Stimulated activated CD8-positive, alpha-beta memory T cell treated with anti-CD3 and anti-CD28 coated beads, Interleukin-15, amount 100 ng/mL, for 1 hour (primary cell): ENCODE results near the gene SPACDR.
A peak's percentile ranks its signal among the peaks of the same experiment; 100 is the strongest.

Source experiments
- DNase-seq: peaks from one replicate; pipeline ENCODE4 v3.0.0-alpha.2; 2020; ENCODE audit warnings: low read depth

Gene SPACDR

GRCh38 chr7:100484673-100485045 lies 20.6 kb upstream of the SPACDR start:
- DNase-seq: no peak

GRCh38 chr7:100483722-100484672 lies 19.9 kb upstream of the SPACDR start, which contains the start of gene NYAP1:
Gene NYAP1 (plus strand): TSS chr7:100483927. CDS start chr7:100485312, 1,385 bp downstream.
- DNase-seq: no peak

DNA sequence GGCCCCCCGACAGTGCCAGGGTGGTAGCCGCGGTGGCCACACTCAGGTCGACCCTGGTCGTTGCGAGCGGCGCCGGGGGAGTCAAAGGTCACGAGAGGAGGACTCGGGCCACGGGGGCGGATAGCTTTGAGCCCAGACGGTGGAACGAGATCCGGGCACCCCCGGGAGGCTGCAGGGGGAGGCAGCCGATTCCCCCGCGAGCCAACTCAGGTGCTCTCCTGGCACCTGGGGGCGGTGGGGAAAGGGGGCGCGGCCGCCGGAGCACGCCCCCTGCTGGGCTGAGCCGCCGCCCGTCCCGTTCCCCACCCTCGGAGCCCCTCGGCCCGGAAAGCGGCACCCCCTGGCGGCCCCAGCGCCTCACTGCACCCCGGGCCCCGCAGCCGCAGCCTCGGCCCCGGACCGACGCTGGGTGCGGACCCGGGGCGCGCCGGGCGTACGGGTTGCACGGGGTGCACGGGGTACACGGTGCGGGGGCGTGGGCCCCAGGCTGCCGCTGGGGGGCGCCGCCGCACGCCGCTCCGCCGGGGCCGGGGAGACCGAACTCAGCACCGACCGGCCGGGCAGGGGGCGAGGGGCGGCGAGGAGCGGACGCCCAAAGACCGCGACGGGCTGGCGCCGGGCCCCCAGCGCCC lies 19.1 kb upstream of the SPACDR start:
- DNase-seq: peak; percentile 60

DNA sequence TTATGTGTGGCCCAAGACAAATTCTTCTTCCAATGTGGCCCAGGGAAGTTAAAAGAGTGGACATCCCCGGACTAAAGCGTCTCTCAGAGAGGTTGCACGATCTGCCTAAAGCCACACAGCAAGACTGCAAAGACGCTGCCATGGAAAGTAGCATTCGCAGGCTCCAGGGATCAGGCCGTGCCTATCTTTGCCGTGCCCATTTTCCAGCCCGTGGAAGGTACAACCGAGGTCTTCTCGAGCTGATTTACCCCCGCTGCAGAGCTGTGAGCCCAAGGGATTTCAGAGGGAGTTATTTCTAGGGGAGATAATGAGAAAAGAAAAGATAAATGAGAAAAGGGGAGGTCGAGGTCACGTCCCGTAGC lies 18.6 kb upstream of the SPACDR start:
- DNase-seq: no peak

DNA sequence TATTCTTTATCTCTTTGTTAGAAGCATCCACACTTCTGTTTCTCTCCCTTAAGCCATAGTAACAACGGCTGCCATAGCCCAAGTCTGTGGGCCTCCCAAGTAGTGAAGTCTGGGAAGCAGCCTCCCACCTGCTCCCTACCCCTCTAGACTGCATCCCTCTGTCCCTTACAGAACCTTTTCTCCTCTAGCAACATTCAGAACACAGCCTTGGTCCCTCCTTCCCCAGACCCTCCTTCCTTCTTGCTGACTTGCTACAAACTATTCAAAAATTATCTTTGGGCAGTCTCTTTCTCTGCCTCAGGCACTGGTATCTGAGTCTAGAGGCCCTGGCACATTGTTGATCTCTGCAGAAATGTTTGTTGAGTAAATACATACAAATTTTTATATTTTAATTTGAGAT lies 17.4 kb upstream of the SPACDR start:
- DNase-seq: no peak

DNA sequence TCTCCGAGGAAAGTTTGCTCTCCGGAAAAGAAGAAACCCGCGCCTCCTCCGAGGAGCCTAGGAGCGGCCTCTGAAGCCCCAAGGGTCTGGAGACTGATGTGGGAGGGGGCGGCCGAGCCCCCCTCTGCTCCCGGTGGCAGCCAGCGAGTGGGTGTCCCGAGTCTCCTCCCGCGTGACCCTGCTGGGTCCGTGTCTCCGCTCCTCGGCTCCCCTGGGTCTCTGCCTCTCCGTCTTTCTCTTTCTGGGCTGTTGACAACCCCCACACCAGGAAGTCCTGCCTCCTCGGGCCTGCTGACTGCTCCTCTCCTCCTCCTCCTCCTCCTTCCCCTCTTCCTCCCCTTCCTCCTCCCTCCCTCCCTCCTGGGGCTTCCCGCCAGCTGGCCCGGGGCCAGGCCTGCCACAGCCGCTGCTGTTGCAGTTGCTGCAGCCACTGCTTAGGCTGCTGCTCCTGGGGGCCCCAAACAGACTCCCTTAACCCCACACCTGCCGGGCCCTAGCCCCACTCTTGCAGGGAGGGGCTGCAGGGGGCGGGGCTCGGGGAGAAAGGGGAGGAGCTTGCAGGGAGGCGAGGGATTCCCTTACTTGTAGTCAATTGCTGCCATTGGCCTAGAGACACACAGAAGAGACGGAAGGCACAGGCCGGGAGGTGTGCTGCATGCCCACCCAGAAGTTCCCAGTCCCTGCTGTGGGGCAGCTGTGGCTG lies 15.0 kb upstream of the SPACDR start, which contains the start of gene TSC22D4:
TSC22D4 (minus strand) TSS at position 257 of the 703 bp plus-strand sequence. CDS start 1,176 bp downstream, outside the sequence.
- DNase-seq: peak; percentile 78

GRCh38 chr7:100477871-100478267 lies 13.8 kb upstream of the SPACDR start:
- DNase-seq: no peak

GRCh38 chr7:100476903-100477870 lies 13.1 kb upstream of the SPACDR start:
- DNase-seq: no peak

- DNase-seq: no peak
Observed at GRCh38 chr7:100476101-100476780, 12.2 kb upstream of the SPACDR start.

GRCh38 chr7:100475549-100475948 lies 11.5 kb upstream of the SPACDR start:
- no peak for DNase-seq

DNA sequence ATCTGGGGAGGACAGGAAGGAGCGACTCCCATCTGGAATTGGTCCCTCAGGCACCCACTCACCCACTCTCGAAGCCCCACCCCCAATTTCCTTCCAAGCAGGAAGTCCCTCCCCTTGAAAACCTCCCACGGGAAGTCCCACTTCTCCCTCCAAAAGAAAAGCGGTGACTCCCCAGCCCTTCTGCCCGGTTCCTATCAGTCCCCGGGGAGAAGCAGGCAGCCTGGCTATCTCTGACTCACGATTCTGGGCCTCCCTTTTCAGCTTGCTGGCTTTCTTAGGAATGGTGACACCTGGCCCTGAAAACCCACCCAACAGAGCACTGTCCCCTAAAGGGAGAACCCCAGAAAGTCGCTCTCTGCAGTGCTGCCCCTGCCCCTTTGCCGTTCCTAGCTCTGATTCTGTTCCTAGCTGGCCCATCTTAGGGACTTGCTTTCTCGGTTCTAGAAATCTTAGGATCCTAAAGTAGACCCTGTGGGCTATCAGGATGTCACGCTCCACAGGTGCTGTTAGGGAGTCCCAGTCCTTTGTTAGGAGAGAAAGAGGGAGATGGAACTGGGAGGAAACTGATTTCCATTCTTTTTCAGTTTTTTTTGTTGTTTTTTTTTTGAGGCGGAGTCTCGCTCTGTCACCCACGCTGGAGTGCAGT lies 8.9 kb upstream of the SPACDR start:
- DNase-seq: no peak

DNA sequence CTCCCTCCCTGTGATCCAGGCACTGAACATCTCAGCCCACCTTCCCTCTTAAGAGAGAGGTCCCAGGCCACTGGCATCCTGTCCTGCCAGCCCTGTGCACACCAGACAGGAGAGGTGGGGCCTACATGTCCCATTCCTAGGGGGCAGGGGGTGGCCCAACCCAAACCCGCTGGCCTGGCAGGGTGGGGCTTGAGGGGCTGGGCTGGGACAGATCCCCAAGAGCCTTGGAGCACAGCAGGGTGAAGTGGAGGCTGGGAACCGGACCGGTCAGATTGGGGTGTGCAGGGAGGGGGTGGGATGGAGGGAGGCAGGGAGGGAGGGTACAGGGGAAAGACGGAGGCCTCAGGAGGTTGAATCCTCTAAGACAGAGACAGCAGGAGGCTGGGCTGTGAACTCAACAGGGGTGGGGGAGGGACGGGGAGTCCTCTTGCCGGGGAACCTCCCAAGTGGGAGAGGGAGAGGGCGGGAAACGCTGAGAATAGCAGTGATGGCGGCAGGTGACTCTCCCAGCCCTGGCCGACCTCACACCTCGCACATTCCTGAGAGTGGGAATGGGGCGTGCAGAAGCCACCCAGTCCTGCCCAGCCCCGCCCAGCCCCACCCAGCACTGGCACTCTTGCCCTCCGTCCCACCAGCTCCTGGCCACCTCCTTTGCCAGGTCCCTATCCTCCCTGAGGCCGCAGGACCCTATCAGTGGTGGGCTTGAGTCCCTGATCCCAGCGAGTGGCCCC lies 8.2 kb upstream of the SPACDR start:
- no peak for DNase-seq

DNA sequence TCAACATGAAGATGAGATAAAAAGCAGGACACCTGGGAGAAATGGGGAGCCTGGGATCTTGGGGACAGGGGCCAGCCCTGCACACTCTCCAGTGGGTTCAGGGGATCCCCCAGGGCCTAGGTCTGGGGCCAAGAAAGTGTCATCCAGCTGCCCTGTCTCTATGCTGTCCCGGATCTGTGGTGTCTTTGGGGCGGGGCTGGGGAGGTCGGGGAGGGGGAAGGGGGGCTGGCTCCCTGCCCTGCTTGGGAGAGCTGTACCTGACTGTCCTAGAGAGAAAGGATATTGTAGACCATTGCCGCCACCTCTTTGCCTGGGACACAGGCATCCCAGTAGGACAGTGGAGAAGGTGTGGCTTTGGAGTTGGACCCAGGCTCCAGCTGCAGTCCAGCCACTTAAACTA lies 7.0 kb upstream of the SPACDR start:
- no peak for DNase-seq

DNA sequence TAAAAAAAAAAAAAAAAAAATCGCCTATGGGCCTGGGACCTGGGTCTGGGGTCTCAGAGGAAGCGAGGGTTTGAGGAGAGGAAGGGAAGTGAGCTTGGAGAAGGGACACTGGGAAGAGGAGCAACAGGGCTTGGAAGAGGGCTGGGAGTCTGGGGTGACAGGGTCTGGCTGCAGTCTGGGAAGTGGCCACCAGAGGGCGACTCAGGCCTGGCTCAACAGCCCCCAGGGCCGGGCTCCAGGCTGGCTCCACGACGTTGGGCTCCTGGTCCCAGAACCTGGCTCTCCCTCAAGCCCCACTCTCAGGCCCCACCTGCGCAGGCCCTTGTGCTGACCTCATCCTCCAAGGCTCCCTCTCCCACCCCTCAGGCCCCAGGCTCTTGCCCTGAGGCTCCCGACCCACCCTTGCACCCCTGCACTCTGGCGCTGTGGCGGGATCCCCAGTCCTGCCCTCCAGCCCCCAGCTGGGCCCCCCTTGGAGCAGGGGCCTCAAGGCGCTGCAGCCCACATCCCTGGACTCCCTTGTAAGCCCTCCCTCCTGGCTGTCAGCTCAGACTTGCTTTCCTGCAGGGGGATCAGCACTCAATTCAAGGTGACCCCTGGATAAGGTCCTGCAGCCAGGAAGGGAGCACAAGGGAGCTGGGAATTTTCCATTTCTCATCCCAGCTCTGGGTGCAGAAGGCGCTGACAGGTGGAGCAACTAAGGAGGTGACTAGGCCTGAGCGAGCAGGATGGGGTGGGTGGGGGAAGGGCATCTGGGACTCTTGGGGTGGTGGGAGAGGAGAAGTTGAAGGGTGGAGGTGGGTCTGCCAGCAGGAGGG lies 5.4 kb upstream of the SPACDR start:
- peak; percentile 77 for DNase-seq

DNA sequence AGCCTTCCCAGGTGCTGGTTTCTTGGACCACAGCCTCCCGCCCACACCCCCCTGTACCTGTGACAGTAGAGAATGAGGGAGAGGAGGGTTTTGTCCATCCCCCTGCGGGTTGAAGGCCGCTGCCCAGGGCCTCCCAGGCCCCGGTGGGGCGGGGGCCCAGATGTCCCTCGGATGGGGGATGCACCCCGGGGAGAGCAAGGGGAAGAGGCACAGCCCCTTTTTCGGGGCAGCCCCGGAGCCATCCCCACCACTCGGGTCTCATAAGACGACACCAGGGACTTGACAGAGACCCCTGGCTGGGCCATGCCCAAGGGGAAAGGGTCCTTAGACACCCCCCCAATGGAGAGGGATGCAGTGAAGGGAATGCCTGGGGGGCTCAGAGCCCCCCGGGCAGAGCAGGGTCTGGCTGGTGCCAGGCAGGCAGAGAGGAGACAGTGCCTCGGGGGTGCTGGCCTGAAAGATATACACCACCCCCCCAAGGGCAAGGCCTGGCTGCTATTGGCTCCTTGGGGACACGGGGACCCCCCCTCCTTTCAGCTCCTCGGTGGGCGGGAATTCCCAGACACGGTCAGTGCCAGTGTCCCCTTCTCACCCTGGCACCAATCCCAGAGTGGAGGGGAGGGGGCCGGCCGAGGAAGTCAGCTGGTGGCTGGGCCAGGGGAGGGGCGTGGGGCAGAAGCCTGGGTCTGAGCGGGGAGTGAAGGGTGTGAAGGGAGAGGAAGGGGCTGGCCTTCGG lies 3.7 kb upstream of the SPACDR start:
- no peak for DNase-seq

- DNase-seq: no peak
Observed at GRCh38 chr7:100466653-100467605, 2.9 kb upstream of the SPACDR start.
